ENCODE measurements around the gene ANO4. TPM values are rescaled to one million over a fixed set of nuclear protein-coding genes. Genes with fewer than 3 reads are reported as not detected.

ANO4 gene
- total RNA-seq, 2 donors from 2014 or later: 7.2 to 8.5 TPM

DNA sequence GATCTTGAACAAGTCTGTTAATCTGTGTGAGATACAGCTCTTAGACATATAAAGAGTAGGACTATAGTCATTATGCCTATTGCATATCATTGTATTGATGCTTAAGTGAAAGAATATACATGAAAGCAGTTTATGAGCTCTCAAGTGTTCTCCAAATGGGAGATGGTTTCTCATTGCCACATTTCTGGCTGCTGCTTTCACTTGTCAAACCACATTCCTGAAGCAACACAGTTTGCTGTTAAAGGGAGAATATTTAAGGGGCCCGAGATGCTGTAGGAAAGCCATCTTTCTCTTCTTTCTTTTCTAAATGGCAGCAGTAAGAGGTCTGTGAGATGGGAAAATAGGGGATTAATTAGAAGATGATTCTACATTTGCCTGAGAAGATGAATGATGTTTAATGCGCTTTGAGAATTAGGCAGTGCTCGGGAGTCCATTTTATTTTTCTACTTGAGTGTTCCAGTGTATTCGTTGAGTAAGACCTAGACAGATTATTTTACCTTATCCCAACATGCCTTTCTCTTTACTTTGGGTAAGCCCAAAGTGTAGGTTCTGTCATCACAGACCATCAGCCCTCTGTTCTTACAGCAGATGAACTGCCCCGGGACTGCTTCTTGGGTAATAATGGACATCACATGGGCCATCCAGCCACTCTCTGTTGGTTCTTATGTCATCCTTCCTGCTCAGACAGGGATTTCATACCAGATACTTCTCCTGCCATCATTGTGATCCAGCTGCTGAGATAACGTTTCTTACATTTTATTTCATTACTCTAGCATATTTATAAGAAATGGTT is 35.6 kb downstream of the ANO4 start:
- no peak overlapping the region for H3K4me3 ChIP-seq
- H3K27me3 ChIP-seq (replicated peaks; ENCODE audit: insufficient read depth): no peaks in the 10 kb centered on the region
- no peaks in the 10 kb centered on the region for H3K36me3 ChIP-seq
- H3K4me1 ChIP-seq (replicated peaks): no peaks in the 10 kb centered on the region
- no peak overlapping the region for H3K27ac ChIP-seq
- intact Hi-C loops (cut with DNase I): no loop called here
- TF ChIP-seq, protein P1, sequence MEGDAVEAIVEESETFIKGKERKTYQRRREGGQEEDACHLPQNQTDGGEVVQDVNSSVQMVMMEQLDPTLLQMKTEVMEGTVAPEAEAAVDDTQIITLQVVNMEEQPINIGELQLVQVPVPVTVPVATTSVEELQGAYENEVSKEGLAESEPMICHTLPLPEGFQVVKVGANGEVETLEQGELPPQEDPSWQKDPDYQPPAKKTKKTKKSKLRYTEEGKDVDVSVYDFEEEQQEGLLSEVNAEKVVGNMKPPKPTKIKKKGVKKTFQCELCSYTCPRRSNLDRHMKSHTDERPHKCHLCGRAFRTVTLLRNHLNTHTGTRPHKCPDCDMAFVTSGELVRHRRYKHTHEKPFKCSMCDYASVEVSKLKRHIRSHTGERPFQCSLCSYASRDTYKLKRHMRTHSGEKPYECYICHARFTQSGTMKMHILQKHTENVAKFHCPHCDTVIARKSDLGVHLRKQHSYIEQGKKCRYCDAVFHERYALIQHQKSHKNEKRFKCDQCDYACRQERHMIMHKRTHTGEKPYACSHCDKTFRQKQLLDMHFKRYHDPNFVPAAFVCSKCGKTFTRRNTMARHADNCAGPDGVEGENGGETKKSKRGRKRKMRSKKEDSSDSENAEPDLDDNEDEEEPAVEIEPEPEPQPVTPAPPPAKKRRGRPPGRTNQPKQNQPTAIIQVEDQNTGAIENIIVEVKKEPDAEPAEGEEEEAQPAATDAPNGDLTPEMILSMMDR (IDR thresholded peaks at IDR 0.05): no peak
- no peak for DNase-seq (ENCODE audit: low spot score)
- 81% methylated on average over 6 of the region's 6 CpGs for WGBS
- no peaks in the 10 kb centered on the region for H3K9me3 ChIP-seq

DNA sequence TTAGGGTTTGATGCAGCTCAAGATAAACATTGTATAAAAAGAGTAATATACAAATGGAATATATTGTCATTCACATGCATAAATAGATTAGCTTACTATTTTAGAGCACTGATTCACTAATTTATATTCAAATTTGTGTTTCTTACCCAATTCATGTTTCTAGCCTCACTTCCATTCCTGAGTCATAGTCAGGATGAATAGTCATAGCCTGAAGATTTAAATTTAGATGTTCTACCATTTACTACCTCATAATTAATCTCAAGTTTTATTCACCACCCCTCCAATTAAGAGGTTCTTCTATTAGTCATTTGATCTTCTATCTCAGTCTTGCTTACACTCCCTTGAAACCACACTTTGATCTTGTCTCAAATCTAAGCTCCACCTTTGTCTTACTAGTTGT is 38.7 kb downstream of the ANO4 start:
- no peak overlapping the region for H3K27ac ChIP-seq

DNA sequence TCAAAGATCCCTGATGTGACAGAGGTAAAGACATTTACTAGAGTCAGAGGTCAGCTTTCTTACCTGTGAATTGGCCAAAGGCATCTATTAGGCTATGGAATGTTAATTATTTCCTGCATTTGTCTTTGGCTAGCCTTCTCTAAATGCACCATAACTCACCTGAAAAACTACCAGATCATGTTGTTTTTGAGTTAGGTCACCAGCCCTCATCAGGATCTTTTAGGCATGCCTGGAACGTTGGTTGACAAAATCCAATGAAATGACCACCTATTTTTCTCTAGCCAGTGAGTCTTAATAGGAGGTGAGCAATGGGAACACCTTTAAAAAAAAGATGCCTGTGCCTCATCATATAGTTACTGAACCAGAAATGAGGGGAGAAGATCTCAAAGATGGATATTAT is 46.2 kb downstream of the ANO4 start:
- no peaks in the 10 kb centered on the region for H3K9me3 ChIP-seq
- no peak for TF ChIP-seq POLR2A (IDR thresholded peaks at IDR 0.05)
- TF ChIP-seq, protein P1 (IDR thresholded peaks at IDR 0.05): no peak
- no peak for TF ChIP-seq POLR2AphosphoS5 (IDR thresholded peaks at IDR 0.05)
- H3K4me3 ChIP-seq: no peak overlapping the region
- DNase-seq (ENCODE audit: low spot score): no peak
- no peaks in the 10 kb centered on the region for H3K27me3 ChIP-seq (replicated peaks; ENCODE audit: insufficient read depth)
- intact Hi-C loops (cut with DNase I): no loop called here
- H3K36me3 ChIP-seq: no peaks in the 10 kb centered on the region
- WGBS: 43% methylated on average over 1 of the region's 1 CpG
- H3K27ac ChIP-seq: no peak overlapping the region
- no peaks in the 10 kb centered on the region for H3K4me1 ChIP-seq (replicated peaks)

More for the DNA sequence above, 38.7 kb downstream of the ANO4 start:
- TF ChIP-seq POLR2A (IDR thresholded peaks at IDR 0.05) (no peak), POLR2AphosphoS5 (IDR thresholded peaks at IDR 0.05) (no peak)
- TF ChIP-seq, protein P1 (IDR thresholded peaks at IDR 0.05): no peak
- H3K27me3 ChIP-seq (replicated peaks; ENCODE audit: insufficient read depth): no peaks in the 10 kb centered on the region
- H3K4me1 ChIP-seq (replicated peaks): no peaks in the 10 kb centered on the region
- no peaks in the 10 kb centered on the region for H3K9me3 ChIP-seq
- H3K36me3 ChIP-seq: no peaks in the 10 kb centered on the region
- DNase-seq (ENCODE audit: low spot score): no peak
- intact Hi-C loops (cut with DNase I): no loop called here
- no peak overlapping the region for H3K4me3 ChIP-seq

DNA sequence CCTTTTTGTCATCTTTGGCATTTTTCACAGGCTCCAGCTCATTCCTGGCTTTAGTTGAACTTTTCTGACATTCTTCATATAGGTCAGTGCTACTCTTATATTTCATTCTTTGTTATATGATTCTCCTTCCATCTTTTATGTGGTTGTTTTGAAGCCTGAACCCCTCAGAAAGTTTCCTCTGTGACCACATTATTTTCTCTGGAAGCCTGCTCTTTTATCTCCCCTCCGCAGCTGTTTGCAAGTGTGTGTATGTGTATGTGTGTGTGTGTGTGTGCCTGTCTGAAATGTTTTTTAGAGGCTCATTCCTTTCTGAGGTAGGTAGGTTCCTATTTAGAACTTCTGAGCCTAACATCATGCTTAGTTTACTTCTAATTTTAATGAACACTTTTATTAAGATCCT is 47.6 kb downstream of the ANO4 start:
- no peak for TF ChIP-seq POLR2A (IDR thresholded peaks at IDR 0.05)
- TF ChIP-seq, protein P1 (IDR thresholded peaks at IDR 0.05): no peak
- TF ChIP-seq POLR2AphosphoS5 (IDR thresholded peaks at IDR 0.05): no peak
- Histone ChIP-seq H3K4me3 (no peak overlapping the region), H3K36me3 (no peaks in the 10 kb centered on the region), H3K27ac (no peak overlapping the region), H3K27me3 (replicated peaks; ENCODE audit: insufficient read depth) (no peaks in the 10 kb centered on the region), H3K9me3 (no peaks in the 10 kb centered on the region), H3K4me1 (replicated peaks) (no peaks in the 10 kb centered on the region)
- intact Hi-C loops (cut with DNase I): no loop called here
- WGBS: 56% methylated on average over 1 of the region's 1 CpG
- no peak for DNase-seq (ENCODE audit: low spot score)

DNA sequence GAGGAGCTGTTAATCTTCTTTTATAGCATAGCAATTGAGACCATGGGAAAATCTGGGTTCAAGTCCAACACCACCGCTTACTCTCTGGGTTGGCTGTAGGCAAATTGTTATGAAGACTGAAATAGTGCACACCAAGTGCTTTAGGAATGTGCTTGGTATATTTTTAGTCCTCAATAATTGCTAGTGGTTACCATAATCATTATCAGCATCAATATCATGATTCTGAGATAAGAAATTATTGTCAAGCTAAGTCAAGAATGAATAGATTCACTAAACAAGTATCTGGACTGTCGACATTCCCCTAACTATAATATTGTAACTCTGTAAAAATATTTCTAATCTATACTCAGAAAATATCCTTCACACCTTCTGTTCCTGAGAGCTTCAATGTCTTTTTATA is 48.5 kb downstream of the ANO4 start:
- no peak for TF ChIP-seq POLR2A (IDR thresholded peaks at IDR 0.05)
- TF ChIP-seq, protein P1 (IDR thresholded peaks at IDR 0.05): no peak
- TF ChIP-seq POLR2AphosphoS5 (IDR thresholded peaks at IDR 0.05): no peak
- Histone ChIP-seq H3K27ac (no peak overlapping the region), H3K9me3 (no peaks in the 10 kb centered on the region), H3K27me3 (replicated peaks; ENCODE audit: insufficient read depth) (no peaks in the 10 kb centered on the region), H3K36me3 (no peaks in the 10 kb centered on the region), H3K4me3 (no peak overlapping the region), H3K4me1 (replicated peaks) (no peaks in the 10 kb centered on the region)
- intact Hi-C loops (cut with DNase I): no loop called here
- 85% methylated on average over 2 of the region's 2 CpGs for WGBS
- no peak for DNase-seq (ENCODE audit: low spot score)

Measured in prostate gland (tissue), 2 donors.